GM23338 (cell line): ENCODE measurements around the gene RXFP4. TPM values are rescaled to one million over a fixed set of nuclear protein-coding genes. Genes with fewer than 3 reads are reported as not detected.

ENCODE experiments used
- ATAC-seq: fragments of 200-7000 bp; cut with Tn5 transposase; 3 replicates; pipeline ENCODE4 v1.9.1; 2020
- DNase-seq: peaks from one replicate; pipeline ENCODE4 v3.0.0-alpha.2; 2015; ENCODE audit warnings: low spot score
- H2AFZ ChIP-seq: fragments of 200-600 bp; sonication (generic); 2 replicates; pipeline ENCODE4 v1.8.0; 2016; ENCODE audit warnings: antibody characterized with exemption, mild to moderate bottlenecking, moderate library complexity
- H3F3A ChIP-seq: fragments of 200-600 bp; sonication (generic); replicated peaks from 2 replicates; pipeline ENCODE4 v1.8.0; 2017; ENCODE audit warnings: antibody characterized with exemption, mixed run types, low read depth
- H3K27ac ChIP-seq: fragments of 200-600 bp; sonication (generic); 2 replicates; pipeline ENCODE4 v1.6.1; 2016; ENCODE audit warnings: low read depth
- H3K27me3 ChIP-seq: fragments of 200-600 bp; sonication (generic); 2 replicates; pipeline ENCODE4 v1.8.0; 2016; ENCODE audit warnings: mild to moderate bottlenecking, mixed run types, moderate library complexity; ENCODE audit not compliant: insufficient read depth
- H3K36me3 ChIP-seq: fragments of 200-600 bp; sonication (generic); 2 replicates; pipeline ENCODE4 v1.8.0; 2016; ENCODE audit warnings: mild to moderate bottlenecking; ENCODE audit not compliant: insufficient read depth
- H3K4me1 ChIP-seq: fragments of 200-600 bp; sonication (generic); 2 replicates; pipeline ENCODE4 v1.8.0; 2016; ENCODE audit warnings: mild to moderate bottlenecking, moderate library complexity; ENCODE audit not compliant: insufficient read depth
- H3K4me2 ChIP-seq: fragments of 200-600 bp; sonication (generic); 2 replicates; pipeline ENCODE4 v1.7.1; 2017; ENCODE audit warnings: mixed run types
- H3K4me3 ChIP-seq: fragments of 200-600 bp; sonication (generic); 2 replicates; pipeline ENCODE4 v1.6.1; 2016; ENCODE audit warnings: mixed run types
- H3K79me2 ChIP-seq: fragments of 200-600 bp; sonication (generic); replicated peaks from 2 replicates; pipeline ENCODE4 v1.8.0; 2017; ENCODE audit warnings: mild to moderate bottlenecking; ENCODE audit not compliant: insufficient read depth
- H3K9me2 ChIP-seq: fragments of 200-600 bp; sonication (generic); 2 replicates; pipeline ENCODE4 v1.8.0; 2017; ENCODE audit not compliant: insufficient read depth
- H4K20me1 ChIP-seq: fragments of 200-600 bp; sonication (generic); replicated peaks from 2 replicates; pipeline ENCODE4 v1.8.0; 2017; ENCODE audit warnings: mild to moderate bottlenecking; ENCODE audit not compliant: insufficient read depth
- H3K27ac Mint-ChIP-seq: 2 replicates; pipeline ENCODE4 v1.8.0; 2020; ENCODE audit warnings: inconsistent platforms, mild to moderate bottlenecking, moderate library complexity, mixed read lengths
- H3K27me3 Mint-ChIP-seq: 3 replicates; pipeline ENCODE4 v1.8.0; 2022; ENCODE audit warnings: low read depth, mild to moderate bottlenecking, moderate library complexity, mixed read lengths, inconsistent platforms; ENCODE audit not compliant: insufficient read depth, poor library complexity
- H3K36me3 Mint-ChIP-seq: 3 replicates; pipeline ENCODE4 v1.8.0; 2021; ENCODE audit warnings: low read depth, mild to moderate bottlenecking, inconsistent platforms, moderate library complexity, mixed read lengths
- H3K4me1 Mint-ChIP-seq: 3 replicates; pipeline ENCODE4 v1.8.0; 2020; ENCODE audit warnings: mild to moderate bottlenecking, inconsistent platforms, mixed read lengths
- H3K4me3 Mint-ChIP-seq: 3 replicates; pipeline ENCODE4 v1.8.0; 2021; ENCODE audit warnings: moderate library complexity, mild to moderate bottlenecking, inconsistent platforms, mixed read lengths
- H3K9me3 Mint-ChIP-seq: 3 replicates; pipeline ENCODE4 v1.8.0; 2020; ENCODE audit warnings: moderate library complexity, mild to moderate bottlenecking, inconsistent platforms, mixed read lengths
- CREB1 ChIP-seq: fragments of 250-450 bp; sonication (Bioruptor Pico); IDR thresholded peaks from 2 replicates; pipeline ENCODE4 v1.5.0; 2020; ENCODE audit warnings: low read depth, mild to moderate bottlenecking, moderate library complexity
- NANOG ChIP-seq: IDR thresholded peaks from 2 replicates; pipeline ENCODE4 v1.6.1; 2016; ENCODE audit warnings: antibody characterized with exemption, borderline replicate concordance
- STAT1 ChIP-seq: IDR thresholded peaks from one replicate; pipeline ENCODE4 v1.6.1; 2016; ENCODE audit warnings: antibody characterized with exemption; ENCODE audit not compliant: unreplicated experiment
- ZNF114 ChIP-seq: fragments of 250-450 bp; sonication (Bioruptor Pico); IDR thresholded peaks from 2 replicates; pipeline ENCODE4 v1.5.0; 2020; ENCODE audit warnings: mild to moderate bottlenecking, moderate library complexity
- ZNF331 ChIP-seq: fragments of 250-450 bp; sonication (Bioruptor Pico); IDR thresholded peaks from 2 replicates; pipeline ENCODE4 v1.5.0; 2020; ENCODE audit warnings: low read depth, mild to moderate bottlenecking, moderate library complexity
- polyA plus RNA-seq: library from polyadenylated mRNA; unstranded; fragments of >200 nt; fragmentation: Nextera tagmentation; extraction: Ambion mirVana; gene quantifications from 2 replicates; pipeline ENCODE4 v1.2.1, GENCODE V29; 2016
- total RNA-seq: library from RNA; depleted of rRNA; stranded (reverse); fragments of >200 nt; shearing (Covaris generic); gene quantifications from 2 replicates; pipeline ENCODE4 v1.2.3, GENCODE V29; 2014
- TF ChIP-seq, protein P1 (sequence below): fragments of 250-450 bp; sonication (Bioruptor Pico); IDR thresholded peaks from 2 replicates; pipeline ENCODE4 v1.5.0; 2020; ENCODE audit warnings: mild to moderate bottlenecking, moderate library complexity

The RXFP4 gene
- total and polyA plus RNA-seq, 2 experiments from 2014 or later = not detected

DNA sequence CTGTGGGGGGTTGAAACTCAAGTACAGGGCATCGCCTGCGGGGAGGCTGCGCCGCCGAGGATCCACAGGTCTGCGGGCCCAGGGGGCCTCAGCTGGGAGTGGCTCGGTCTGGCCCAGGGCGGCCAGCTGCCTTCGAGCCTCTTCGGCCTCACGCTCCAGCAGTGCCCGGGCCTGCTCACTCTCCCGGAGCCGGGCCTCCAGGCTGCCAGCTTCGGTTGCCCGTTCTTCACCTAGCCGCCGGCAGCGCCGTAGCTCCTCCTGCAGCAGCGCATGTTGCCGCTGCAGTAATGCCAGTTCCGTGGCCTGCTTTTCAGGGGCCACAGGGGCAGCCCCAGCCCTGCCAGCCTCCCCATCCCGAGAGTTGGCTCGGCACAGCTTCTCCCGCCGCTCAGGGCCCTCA lies 9.4 kb downstream of the RXFP4 start (continued):
- TF ChIP-seq, protein P1, sequence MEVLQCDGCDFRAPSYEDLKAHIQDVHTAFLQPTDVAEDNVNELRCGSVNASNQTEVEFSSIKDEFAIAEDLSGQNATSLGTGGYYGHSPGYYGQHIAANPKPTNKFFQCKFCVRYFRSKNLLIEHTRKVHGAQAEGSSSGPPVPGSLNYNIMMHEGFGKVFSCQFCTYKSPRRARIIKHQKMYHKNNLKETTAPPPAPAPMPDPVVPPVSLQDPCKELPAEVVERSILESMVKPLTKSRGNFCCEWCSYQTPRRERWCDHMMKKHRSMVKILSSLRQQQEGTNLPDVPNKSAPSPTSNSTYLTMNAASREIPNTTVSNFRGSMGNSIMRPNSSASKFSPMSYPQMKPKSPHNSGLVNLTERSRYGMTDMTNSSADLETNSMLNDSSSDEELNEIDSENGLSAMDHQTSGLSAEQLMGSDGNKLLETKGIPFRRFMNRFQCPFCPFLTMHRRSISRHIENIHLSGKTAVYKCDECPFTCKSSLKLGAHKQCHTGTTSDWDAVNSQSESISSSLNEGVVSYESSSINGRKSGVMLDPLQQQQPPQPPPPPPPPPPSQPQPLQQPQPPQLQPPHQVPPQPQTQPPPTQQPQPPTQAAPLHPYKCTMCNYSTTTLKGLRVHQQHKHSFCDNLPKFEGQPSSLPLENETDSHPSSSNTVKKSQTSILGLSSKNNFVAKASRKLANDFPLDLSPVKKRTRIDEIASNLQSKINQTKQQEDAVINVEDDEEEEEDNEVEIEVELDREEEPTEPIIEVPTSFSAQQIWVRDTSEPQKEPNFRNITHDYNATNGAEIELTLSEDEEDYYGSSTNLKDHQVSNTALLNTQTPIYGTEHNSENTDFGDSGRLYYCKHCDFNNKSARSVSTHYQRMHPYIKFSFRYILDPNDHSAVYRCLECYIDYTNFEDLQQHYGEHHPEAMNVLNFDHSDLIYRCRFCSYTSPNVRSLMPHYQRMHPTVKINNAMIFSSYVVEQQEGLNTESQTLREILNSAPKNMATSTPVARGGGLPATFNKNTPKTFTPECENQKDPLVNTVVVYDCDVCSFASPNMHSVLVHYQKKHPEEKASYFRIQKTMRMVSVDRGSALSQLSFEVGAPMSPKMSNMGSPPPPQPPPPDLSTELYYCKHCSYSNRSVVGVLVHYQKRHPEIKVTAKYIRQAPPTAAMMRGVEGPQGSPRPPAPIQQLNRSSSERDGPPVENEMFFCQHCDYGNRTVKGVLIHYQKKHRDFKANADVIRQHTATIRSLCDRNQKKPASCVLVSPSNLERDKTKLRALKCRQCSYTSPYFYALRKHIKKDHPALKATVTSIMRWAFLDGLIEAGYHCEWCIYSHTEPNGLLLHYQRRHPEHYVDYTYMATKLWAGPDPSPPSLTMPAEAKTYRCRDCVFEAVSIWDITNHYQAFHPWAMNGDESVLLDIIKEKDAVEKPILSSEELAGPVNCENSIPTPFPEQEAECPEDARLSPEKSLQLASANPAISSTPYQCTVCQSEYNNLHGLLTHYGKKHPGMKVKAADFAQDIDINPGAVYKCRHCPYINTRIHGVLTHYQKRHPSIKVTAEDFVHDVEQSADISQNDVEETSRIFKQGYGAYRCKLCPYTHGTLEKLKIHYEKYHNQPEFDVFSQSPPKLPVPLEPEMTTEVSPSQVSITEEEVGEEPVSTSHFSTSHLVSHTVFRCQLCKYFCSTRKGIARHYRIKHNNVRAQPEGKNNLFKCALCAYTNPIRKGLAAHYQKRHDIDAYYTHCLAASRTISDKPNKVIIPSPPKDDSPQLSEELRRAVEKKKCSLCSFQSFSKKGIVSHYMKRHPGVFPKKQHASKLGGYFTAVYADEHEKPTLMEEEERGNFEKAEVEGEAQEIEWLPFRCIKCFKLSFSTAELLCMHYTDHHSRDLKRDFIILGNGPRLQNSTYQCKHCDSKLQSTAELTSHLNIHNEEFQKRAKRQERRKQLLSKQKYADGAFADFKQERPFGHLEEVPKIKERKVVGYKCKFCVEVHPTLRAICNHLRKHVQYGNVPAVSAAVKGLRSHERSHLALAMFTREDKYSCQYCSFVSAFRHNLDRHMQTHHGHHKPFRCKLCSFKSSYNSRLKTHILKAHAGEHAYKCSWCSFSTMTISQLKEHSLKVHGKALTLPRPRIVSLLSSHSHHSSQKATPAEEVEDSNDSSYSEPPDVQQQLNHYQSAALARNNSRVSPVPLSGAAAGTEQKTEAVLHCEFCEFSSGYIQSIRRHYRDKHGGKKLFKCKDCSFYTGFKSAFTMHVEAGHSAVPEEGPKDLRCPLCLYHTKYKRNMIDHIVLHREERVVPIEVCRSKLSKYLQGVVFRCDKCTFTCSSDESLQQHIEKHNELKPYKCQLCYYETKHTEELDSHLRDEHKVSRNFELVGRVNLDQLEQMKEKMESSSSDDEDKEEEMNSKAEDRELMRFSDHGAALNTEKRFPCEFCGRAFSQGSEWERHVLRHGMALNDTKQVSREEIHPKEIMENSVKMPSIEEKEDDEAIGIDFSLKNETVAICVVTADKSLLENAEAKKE = no peak
- no peak for TF ChIP-seq ZNF331
- no peak for TF ChIP-seq CREB1 (CRISPR knock-in tag)
- TF ChIP-seq NANOG = no peak
- no peak for TF ChIP-seq ZNF114

DNA sequence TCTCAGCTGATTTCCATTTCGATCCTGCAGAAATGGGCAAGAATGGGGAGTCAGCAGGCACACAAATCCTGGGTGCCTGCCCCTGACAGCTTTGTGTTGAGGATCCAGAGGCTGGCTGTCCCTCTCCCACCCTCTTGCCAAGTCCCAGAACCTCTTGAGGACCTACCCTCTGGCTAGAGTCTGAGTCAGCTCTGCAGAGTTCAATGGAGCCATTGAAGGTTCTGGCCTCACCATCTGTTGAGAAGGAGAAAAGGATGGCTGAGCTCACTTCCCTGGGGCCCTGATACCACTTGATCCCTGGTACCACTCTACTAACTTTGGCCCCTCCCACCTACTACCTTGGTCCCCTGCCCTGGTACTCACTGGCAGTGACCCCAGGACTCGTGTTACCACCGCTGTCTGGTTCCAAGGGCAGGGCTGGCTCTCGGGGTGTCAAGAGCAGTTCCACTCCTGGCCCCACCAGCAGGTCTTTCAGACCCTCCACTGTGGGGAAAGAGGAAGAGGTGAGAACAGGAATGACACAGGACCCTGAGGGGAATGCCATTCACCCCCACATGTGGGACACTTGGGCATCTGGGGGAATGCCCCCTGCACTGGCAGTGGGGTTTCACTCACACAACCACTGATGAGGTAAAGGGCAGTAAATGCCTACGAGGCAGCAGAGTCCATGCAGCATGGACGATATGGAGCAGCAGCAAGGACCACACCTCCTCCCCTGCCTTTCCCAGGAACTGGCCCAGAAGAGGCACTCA lies 10.5 kb downstream of the RXFP4 start:
- H3K4me3 ChIP-seq = no peak overlapping the region
- peaks cover 8% of the 10 kb centered on the region; the same call in 1 of the 2 replicates for H3F3A ChIP-seq
- H3K9me2 ChIP-seq = no peaks in the 10 kb centered on the region
- H3K27ac ChIP-seq = no peak overlapping the region
- no peak overlapping the region for H2AFZ ChIP-seq
- H3K27me3 Mint-ChIP-seq = peaks cover 4% of the 10 kb centered on the region
- peaks cover 55% of the 10 kb centered on the region for H3K36me3 ChIP-seq
- H3K4me2 ChIP-seq = no peak overlapping the region
- H3K36me3 Mint-ChIP-seq = peaks cover 82% of the 10 kb centered on the region
- no peaks in the 10 kb centered on the region for H3K27me3 ChIP-seq
- no peak overlapping the region for H3K4me3 Mint-ChIP-seq
- H3K79me2 ChIP-seq = no peaks in the 10 kb centered on the region
- TF ChIP-seq ZNF114 (no peak), CREB1 (CRISPR knock-in tag) (no peak), STAT1 (no peak)
- peaks cover 3% of the 10 kb centered on the region; the same call in 2 of the 3 replicates for H3K4me1 Mint-ChIP-seq
- H3K27ac Mint-ChIP-seq = no peak overlapping the region
- peaks cover 4% of the 10 kb centered on the region for H3K4me1 ChIP-seq
- no peak for ATAC-seq
- no peak for DNase-seq
- H3K9me3 Mint-ChIP-seq = no peaks in the 10 kb centered on the region
- H4K20me1 ChIP-seq = peaks cover 6% of the 10 kb centered on the region
